Measurements from ENCODE around the gene RUBCN.
"Not testable (repeated sequence)": the region's sequence is repeated elsewhere in the genome, so short reads cannot be mapped to it uniquely, and the experiment has no call there.

Gene RUBCN

DNA sequence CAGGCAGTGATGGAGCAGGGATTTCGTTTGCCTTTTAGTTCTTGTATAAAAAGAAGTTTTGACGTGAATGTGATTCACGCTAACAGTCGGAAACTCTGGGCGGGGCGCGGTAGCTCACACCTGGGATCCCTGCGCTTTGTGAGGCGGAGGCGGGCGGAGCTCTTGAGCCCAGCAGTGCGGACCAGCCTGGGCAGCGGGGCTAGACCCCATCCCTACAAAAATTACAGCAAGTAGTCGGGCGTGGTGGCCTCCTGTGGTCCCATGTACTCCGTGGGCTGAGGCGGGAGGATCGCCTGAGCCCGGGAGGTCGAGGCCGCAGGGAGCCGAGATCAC, 81.7 kb downstream of the RUBCN start:
- not testable (repeated sequence) for DNase-seq

DNA sequence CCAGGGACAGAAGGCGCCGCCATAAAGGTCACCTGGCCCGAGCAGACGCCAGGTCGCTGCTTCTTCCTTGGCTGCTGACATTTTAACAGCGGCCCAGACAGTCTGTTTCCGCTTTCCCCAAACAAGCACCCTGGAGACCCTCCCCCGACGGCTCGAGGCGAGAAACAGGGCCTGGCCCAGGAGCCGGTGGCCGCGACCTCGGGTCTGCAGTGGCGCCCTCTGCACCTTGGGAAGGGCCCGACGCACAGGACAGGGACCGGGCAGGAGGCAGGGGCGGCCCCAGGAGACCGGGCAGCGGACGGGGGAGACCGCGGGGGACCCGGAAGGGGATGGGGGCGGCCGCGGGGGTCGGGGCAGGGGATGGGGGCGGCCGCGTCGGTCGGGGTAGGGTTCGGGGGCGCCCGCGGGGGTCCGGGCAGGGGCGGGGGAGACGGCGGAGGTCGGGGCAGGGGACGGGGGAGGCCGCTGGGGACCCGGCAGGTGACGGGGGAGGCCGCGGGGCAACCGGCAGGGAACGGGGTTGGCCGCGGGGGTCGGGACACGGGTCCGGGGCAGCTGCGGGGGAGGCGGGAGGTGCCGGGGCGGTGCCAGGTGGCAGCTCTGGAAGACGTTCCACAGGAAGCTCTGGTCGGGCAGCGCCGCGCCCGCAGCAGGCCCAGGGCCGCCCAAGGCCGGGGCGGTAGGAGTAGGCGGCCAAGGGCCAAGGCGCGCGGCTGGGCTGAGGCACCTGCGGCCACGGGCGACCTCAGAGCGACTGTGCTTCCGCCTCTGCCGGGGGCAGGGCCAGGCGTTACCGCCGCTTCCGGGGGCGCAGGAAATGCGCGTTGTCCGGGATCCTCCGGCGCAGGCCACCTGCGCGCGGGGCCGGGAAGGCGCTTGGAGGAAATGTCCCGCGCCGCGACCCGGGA, 82.4 kb downstream of the RUBCN start:
- DNase-seq, result not testable (repeated sequence)

DNA sequence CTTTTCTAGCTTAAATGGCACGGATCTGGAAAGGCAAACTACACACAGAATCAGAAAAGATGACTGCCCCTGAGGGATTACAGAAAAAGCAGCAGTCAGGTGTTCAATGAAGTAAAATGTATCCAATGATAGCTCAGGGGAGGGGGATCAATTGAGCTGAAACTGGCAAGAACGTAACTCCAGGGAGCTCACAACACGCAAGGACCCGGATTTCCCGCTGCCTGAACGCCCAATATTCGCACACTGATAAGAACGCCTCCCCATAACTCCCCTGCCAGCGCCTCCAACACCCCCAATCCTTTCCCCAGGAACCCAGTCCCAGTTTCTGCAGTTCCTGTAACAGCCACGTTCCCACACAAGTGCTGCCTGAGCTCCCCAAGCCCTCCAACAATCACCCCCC, 83.8 kb downstream of the RUBCN start:
- DNase-seq, result not testable (repeated sequence)

DNA sequence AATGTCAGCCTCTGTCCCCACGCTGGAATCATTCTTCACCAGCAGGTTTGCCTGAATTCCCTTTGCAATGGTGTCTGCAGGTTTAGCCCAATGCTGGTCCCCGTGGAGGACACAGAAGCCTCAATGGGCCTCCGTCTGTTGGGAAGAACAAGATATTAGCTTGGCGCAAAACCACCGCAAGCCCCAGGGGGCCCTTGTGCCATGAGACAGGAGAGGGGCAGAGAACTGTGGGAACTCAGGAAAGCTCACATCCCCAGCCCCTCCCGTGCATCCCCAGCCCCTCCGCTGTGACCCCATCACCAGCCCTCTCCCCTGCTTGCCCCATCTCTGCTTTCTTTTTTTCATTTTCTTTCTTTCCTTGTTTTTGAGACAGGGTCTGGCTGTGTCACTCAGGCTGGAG, 89.1 kb downstream of the RUBCN start:
- not testable (repeated sequence) for DNase-seq

GRCh38 chr3:197647191-197647590, 89.5 kb downstream of the RUBCN start:
- not testable (repeated sequence) for DNase-seq

- DNase-seq, result not testable (repeated sequence)
These were observed 90.4 kb downstream of the RUBCN start for GRCh38 chr3:197646294-197646693.

- not testable (repeated sequence) for DNase-seq
These were observed 99.1 kb downstream of the RUBCN start for GRCh38 chr3:197637556-197637955.

- DNase-seq, result not testable (repeated sequence)
These were observed 104.7 kb downstream of the RUBCN start for GRCh38 chr3:197631989-197632388.

DNA sequence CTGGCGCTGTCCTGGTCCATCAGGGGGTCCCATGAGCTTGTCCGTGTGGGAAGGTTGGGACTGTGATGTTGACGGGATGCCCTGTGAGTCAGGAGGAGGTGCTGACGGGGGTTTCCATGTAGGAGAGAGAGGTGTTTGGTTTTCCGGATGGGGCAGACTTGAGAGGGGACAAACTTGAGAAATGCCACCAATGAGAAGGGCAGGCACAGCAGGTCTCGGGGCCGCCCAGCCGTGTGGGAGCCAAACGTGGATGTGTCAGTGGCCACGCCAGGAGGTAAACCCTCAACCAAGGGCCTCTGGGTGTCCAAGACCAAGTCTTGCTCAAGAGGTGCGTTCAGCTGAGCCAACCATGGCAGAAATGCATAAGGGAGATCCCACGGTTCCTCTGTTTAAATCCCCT, 105.9 kb downstream of the RUBCN start:
- not testable (repeated sequence) for DNase-seq

DNA sequence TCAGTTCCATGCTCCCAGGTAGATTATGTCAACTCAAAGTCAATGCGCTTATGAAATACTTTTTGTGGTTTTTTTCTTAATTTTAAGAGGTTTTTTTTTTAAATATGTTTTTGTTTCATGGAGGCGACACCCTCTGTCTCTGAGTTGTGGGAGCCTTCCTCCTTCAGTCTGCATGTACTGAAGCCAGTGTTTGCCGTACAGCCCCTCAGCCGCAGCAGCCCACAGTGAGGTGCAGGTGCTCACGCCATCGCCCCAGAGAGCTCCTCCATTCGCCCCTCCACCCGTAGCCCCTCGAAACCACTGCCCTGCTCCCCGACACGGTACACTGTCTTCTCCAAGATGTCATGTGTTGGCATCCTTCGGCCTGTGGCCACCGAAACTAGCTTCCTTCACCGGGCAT, 107.4 kb downstream of the RUBCN start:
- DNase-seq, result not testable (repeated sequence)

- not testable (repeated sequence) for DNase-seq
These were observed 108.8 kb downstream of the RUBCN start for GRCh38 chr3:197627772-197628523.

DNA sequence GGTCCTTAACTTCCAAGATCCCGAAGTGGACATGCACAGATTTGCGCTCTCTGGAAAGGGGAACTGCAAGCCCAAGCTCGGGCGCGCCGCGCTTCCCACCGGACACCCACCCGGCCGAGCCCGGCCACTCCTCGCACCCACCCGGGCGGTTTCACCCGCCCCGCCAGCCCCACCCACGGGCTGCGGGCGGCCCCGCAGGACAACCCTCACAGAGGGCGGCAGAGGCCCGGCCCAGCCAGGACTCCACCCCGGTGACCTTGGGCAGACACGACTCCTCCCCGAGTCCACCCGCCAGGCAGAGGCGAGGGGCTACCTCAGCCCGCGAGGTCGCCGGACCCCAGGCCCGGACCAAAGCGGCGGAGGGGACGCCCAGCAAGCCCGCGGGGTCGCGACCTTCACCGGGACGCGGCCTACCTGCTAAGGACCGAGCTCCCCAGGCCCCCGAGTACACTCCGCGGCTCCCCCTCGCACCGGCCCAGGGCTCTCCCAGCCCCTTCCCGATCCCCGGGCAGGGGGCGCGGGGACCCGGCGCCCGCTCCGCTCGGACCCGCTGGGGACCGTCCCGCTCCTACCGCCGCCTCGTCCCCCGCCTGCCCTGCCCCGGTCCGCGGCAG, 109.4 kb downstream of the RUBCN start:
- DNase-seq, result not testable (repeated sequence)

GRCh38 chr3:197626404-197627157, 110.1 kb downstream of the RUBCN start:
- DNase-seq, result not testable (repeated sequence)

- not testable (repeated sequence) for DNase-seq
These were observed 115.2 kb downstream of the RUBCN start for GRCh38 chr3:197621478-197621877.

All from NCI-H1048 (cell line).